HepG2 (cell line): ENCODE measurements around the gene BLOC1S4. TPM values are rescaled to one million over a fixed set of nuclear protein-coding genes. Genes with fewer than 3 reads are reported as not detected.
A peak's percentile ranks its signal among the peaks of the same experiment; 100 is the strongest.

Experiments
- BRCA1 ChIP-seq: sonication (generic); formaldehyde crosslinking; IDR thresholded peaks from 2 replicates; pipeline ENCODE4 v1.4.0; 2020; ENCODE audit warnings: missing genetic modification reagents
- GABPA ChIP-seq, 2 experiments: IDR thresholded peaks; 2 replicates each; pipeline ENCODE4 v1.6.1; 2011 to 2016; ENCODE audit warnings: low read depth in 2 of 2, low read length in 1 of 2, missing biosample characterization in 1 of 2, missing genetic modification characterization in 1 of 2
- KDM1A ChIP-seq: IDR thresholded peaks from 2 replicates; pipeline ENCODE4 v1.6.1; 2016; ENCODE audit warnings: missing compliant biosample characterization
- KLF11 ChIP-seq: IDR thresholded peaks from 2 replicates; pipeline ENCODE4 v1.6.1; 2016; ENCODE audit warnings: missing compliant biosample characterization
- MAZ ChIP-seq, 2 experiments: sonication (generic) in 1 of 2; formaldehyde crosslinking in 1 of 2; IDR thresholded peaks; 2 replicates each; pipeline versions ENCODE4 v1.5.0 to v1.6.1; 2012 to 2020; ENCODE audit warnings: low read depth in 2 of 2, mild to moderate bottlenecking in 2 of 2, borderline replicate concordance in 1 of 2, improper control_type of control experiment in 1 of 2, low read length in 1 of 2, missing genetic modification reagents in 1 of 2, moderate library complexity in 1 of 2
- MIXL1 ChIP-seq: IDR thresholded peaks from 2 replicates; pipeline ENCODE4 v1.6.1; 2016
- NFE2L2 ChIP-seq: fragments of 150-350 bp; IDR thresholded peaks from 2 replicates; pipeline ENCODE4 v1.6.1; 2014; ENCODE audit warnings: low read length
- POLR2A ChIP-seq, 2 experiments: IDR thresholded peaks; 2 replicates each; pipeline ENCODE4 v1.6.1; 2011; ENCODE audit warnings: low read depth in 2 of 2, low read length in 2 of 2, mild to moderate bottlenecking in 1 of 2, moderate library complexity in 1 of 2; ENCODE audit not compliant: insufficient read depth in 1 of 2
- SATB2 ChIP-seq: sonication (generic); formaldehyde crosslinking; IDR thresholded peaks from 2 replicates; pipeline ENCODE4 v1.5.0; 2020; ENCODE audit warnings: missing genetic modification reagents
- SMAD1 ChIP-seq: sonication (generic); formaldehyde crosslinking; IDR thresholded peaks from 2 replicates; pipeline ENCODE4 v1.4.0; 2020; ENCODE audit warnings: missing genetic modification reagents, low read depth, mild to moderate bottlenecking, borderline replicate concordance
- TAF1 ChIP-seq: sonication (generic); formaldehyde crosslinking; IDR thresholded peaks from 2 replicates; pipeline ENCODE4 v1.4.0; 2020; ENCODE audit warnings: missing genetic modification reagents
- TBX2 ChIP-seq: sonication (generic); formaldehyde crosslinking; IDR thresholded peaks from 2 replicates; pipeline ENCODE4 v1.5.0; 2020; ENCODE audit warnings: missing genetic modification reagents, mild to moderate bottlenecking, borderline replicate concordance
- TFDP1 ChIP-seq: IDR thresholded peaks from 2 replicates; pipeline ENCODE4 v1.6.1; 2016; ENCODE audit warnings: missing compliant biosample characterization, missing genetic modification reagents, borderline replicate concordance
- ZBTB25 ChIP-seq: IDR thresholded peaks from 2 replicates; pipeline ENCODE4 v1.6.1; 2018; ENCODE audit warnings: missing genetic modification reagents
- ZC3H13 ChIP-seq: sonication (generic); formaldehyde crosslinking; IDR thresholded peaks from 2 replicates; pipeline ENCODE4 v1.8.1; 2023; ENCODE audit warnings: mild to moderate bottlenecking, missing genetic modification reagents, moderate library complexity
- ZFP36L2 ChIP-seq: sonication (generic); formaldehyde crosslinking; IDR thresholded peaks from 2 replicates; pipeline ENCODE4 v1.4.0; 2020; ENCODE audit warnings: missing genetic modification reagents
- ZFP82 ChIP-seq: sonication (generic); formaldehyde crosslinking; IDR thresholded peaks from 2 replicates; pipeline ENCODE4 v1.5.1; 2020; ENCODE audit warnings: mild to moderate bottlenecking, missing genetic modification reagents, borderline replicate concordance
- ZNF362 ChIP-seq: sonication (generic); formaldehyde crosslinking; IDR thresholded peaks from 2 replicates; pipeline ENCODE4 v1.4.0; 2020; ENCODE audit warnings: missing genetic modification reagents, mild to moderate bottlenecking, borderline replicate concordance
- ZNF367 ChIP-seq: sonication (generic); formaldehyde crosslinking; IDR thresholded peaks from 2 replicates; pipeline ENCODE4 v1.4.0; 2020; ENCODE audit warnings: missing genetic modification reagents, borderline replicate concordance
- polyA plus RNA-seq, 8 experiments: library from polyadenylated mRNA; depleted of rRNA in 3 of 8; stranded (reverse) in 7 of 8; unstranded in 1 of 8; fragments of >200 nt; fragmentation: Illumina TruSeq in 4 of 8; extraction: Trizol in 4 of 8; gene quantifications; 2 replicates each; pipeline versions ENCODE4 v1.2.1 to v1.2.3, GENCODE V29; 2011 to 2016; ENCODE audit warnings: low read depth in 4 of 8, missing spikeins in 1 of 8, mixed read lengths in 1 of 8; ENCODE audit not compliant: insufficient read depth in 1 of 8
- total RNA-seq, 5 experiments: library from RNA; depleted of rRNA; stranded (reverse); fragments of >200 nt; fragmentation: Illumina TruSeq; extraction: Trizol; gene quantifications; 2 replicates each; pipeline ENCODE4 v1.2.3, GENCODE V29; 2016; ENCODE audit warnings: low read depth in 1 of 5
- TF ChIP-seq, protein P1 (sequence below): sonication (generic); formaldehyde crosslinking; conservative IDR thresholded peaks from 2 replicates; pipeline ENCODE4 v1.8.1; 2023; ENCODE audit warnings: missing genetic modification reagents
- TF ChIP-seq, protein P2 (sequence below): IDR thresholded peaks from 2 replicates; pipeline ENCODE4 v1.6.1; 2016; ENCODE audit warnings: mild to moderate bottlenecking
- TF ChIP-seq, protein P3 (sequence below): sonication (generic); formaldehyde crosslinking; IDR thresholded peaks from 2 replicates; pipeline ENCODE4 v1.5.1; 2020; ENCODE audit warnings: mild to moderate bottlenecking, missing genetic modification reagents, moderate library complexity

Gene BLOC1S4
- total and polyA plus RNA-seq, 2 of the 13 experiments (the other 11 are each of a cell fraction or from before 2014, with no cell fraction given) = 15.5 to 20.9 TPM

GRCh38 chr4:6688879-6689505 is 27.0 kb upstream of the BLOC1S4 start (continued):
- TF ChIP-seq, protein P1, sequence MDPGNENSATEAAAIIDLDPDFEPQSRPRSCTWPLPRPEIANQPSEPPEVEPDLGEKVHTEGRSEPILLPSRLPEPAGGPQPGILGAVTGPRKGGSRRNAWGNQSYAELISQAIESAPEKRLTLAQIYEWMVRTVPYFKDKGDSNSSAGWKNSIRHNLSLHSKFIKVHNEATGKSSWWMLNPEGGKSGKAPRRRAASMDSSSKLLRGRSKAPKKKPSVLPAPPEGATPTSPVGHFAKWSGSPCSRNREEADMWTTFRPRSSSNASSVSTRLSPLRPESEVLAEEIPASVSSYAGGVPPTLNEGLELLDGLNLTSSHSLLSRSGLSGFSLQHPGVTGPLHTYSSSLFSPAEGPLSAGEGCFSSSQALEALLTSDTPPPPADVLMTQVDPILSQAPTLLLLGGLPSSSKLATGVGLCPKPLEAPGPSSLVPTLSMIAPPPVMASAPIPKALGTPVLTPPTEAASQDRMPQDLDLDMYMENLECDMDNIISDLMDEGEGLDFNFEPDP (CRISPR knock-in tag) = no peak
- TF ChIP-seq BRCA1 (0 out of 2 replicates have a peak, but pooled peaks have one; percentile 63), MAZ (IDR thresholded peaks at IDR 0.05; ENCODE audit: borderline replicate concordance, low read depth, low read length) (no peak), MAZ (CRISPR knock-in tag; IDR thresholded peaks at IDR 0.05; ENCODE audit: low read depth) (no peak; the same call in 1 of the 2 replicates), ZBTB25 (no peak), POLR2A (IDR thresholded peaks at IDR 0.05; ENCODE audit: insufficient read depth in 1 of 2, low read depth in 2 of 2, low read length in 2 of 2) (peak in 1 of 2 experiments; percentile 32; a peak in 2 of 4 replicates), ZNF367 (CRISPR knock-in tag) (no peak), KDM1A (CRISPR knock-in tag) (no peak), TFDP1 (CRISPR knock-in tag) (peak; percentile 65; the same call in 1 of the 2 replicates), SATB2 (no peak), NFE2L2 (no peak), MIXL1 (CRISPR knock-in tag) (peak; percentile 6; the same call in 1 of the 2 replicates), TBX2 (CRISPR knock-in tag) (peak; percentile 57; the same call in 1 of the 2 replicates), ZFP82 (CRISPR knock-in tag) (no peak), SMAD1 (CRISPR knock-in tag) (no peak), GABPA (IDR thresholded peaks at IDR 0.05; ENCODE audit: low read depth, low read length) (no peak), GABPA (CRISPR knock-in tag; IDR thresholded peaks at IDR 0.05; ENCODE audit: low read depth) (no peak), KLF11 (CRISPR knock-in tag) (no peak), ZC3H13 (no peak), TAF1 (CRISPR knock-in tag) (peak; percentile 14; the same call in 1 of the 2 replicates), ZFP36L2 (CRISPR knock-in tag) (no peak), ZNF362 (CRISPR knock-in tag) (peak; percentile 25; the same call in 1 of the 2 replicates)
- TF ChIP-seq, protein P2, sequence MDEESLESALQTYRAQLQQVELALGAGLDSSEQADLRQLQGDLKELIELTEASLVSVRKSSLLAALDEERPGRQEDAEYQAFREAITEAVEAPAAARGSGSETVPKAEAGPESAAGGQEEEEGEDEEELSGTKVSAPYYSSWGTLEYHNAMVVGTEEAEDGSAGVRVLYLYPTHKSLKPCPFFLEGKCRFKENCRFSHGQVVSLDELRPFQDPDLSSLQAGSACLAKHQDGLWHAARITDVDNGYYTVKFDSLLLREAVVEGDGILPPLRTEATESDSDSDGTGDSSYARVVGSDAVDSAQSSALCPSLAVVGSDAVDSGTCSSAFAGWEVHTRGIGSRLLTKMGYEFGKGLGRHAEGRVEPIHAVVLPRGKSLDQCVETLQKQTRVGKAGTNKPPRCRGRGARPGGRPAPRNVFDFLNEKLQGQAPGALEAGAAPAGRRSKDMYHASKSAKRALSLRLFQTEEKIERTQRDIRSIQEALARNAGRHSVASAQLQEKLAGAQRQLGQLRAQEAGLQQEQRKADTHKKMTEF (CRISPR knock-in tag) = peak; percentile 31; the same call in 1 of the 2 replicates
- TF ChIP-seq, protein P3, sequence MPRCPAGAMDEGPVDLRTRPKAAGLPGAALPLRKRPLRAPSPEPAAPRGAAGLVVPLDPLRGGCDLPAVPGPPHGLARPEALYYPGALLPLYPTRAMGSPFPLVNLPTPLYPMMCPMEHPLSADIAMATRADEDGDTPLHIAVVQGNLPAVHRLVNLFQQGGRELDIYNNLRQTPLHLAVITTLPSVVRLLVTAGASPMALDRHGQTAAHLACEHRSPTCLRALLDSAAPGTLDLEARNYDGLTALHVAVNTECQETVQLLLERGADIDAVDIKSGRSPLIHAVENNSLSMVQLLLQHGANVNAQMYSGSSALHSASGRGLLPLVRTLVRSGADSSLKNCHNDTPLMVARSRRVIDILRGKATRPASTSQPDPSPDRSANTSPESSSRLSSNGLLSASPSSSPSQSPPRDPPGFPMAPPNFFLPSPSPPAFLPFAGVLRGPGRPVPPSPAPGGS = 0 out of 2 replicates have a peak, but pooled peaks have one; percentile 52
